GM10266 (cell line): ENCODE data around the gene RNF44.

Experiments
- DNase-seq: peaks from one replicate; pipeline ENCODE4 v3.0.0; 2012; ENCODE audit errors: extremely low spot score
- TF ChIP-seq, protein P1 (sequence below): IDR thresholded peaks from 2 replicates; pipeline ENCODE4 v1.5.1; 2012; ENCODE audit warnings: mild to moderate bottlenecking, low read depth; ENCODE audit not compliant: control insufficient read depth, insufficient read depth; ENCODE audit errors: missing control alignments

Gene RNF44

DNA sequence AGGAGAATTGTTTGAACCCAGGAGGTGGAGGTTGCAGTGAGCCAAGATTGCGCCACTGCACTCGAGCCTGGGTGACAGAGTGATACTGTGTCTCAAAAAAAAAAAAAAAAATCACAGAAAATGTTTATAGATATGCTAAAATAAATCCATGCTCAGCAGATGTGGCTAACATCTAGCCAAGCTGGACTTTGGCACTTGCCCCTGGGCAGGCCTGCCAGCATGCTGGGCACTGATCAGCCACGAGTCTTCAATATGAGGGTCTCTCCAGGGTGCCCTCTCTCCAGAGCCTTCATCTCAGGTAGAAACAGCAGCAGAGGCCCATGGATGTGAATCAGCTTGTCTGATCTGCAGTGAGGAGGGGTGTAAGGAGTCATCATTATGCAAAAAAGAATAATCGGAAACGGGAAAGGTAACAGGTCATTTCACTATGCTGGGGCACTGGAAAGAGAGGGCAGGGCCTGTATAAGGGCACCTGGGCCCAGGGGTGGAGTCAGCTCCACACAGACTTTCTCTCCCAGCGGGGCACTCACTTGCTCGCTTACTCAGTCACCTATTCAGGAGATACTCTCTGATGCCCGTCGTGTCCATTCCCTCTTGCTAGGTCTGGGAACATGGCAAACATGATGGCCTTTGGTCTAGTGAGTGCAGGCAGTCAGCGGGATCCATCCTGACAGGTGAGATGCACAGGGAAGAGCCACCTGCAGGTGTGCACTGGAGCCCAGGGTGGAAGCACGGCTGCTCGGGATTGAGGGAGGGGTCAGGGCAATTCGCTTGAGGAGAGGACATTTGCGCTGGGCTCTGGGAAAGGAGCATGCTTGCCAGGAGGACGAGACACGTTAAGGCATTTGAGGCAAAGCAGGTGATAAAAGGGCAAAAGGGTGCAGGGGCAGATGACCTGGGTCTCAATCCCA, 17.1 kb downstream of the RNF44 start:
- DNase-seq = no peak
- TF ChIP-seq, protein P1, sequence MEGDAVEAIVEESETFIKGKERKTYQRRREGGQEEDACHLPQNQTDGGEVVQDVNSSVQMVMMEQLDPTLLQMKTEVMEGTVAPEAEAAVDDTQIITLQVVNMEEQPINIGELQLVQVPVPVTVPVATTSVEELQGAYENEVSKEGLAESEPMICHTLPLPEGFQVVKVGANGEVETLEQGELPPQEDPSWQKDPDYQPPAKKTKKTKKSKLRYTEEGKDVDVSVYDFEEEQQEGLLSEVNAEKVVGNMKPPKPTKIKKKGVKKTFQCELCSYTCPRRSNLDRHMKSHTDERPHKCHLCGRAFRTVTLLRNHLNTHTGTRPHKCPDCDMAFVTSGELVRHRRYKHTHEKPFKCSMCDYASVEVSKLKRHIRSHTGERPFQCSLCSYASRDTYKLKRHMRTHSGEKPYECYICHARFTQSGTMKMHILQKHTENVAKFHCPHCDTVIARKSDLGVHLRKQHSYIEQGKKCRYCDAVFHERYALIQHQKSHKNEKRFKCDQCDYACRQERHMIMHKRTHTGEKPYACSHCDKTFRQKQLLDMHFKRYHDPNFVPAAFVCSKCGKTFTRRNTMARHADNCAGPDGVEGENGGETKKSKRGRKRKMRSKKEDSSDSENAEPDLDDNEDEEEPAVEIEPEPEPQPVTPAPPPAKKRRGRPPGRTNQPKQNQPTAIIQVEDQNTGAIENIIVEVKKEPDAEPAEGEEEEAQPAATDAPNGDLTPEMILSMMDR = no peak

DNA sequence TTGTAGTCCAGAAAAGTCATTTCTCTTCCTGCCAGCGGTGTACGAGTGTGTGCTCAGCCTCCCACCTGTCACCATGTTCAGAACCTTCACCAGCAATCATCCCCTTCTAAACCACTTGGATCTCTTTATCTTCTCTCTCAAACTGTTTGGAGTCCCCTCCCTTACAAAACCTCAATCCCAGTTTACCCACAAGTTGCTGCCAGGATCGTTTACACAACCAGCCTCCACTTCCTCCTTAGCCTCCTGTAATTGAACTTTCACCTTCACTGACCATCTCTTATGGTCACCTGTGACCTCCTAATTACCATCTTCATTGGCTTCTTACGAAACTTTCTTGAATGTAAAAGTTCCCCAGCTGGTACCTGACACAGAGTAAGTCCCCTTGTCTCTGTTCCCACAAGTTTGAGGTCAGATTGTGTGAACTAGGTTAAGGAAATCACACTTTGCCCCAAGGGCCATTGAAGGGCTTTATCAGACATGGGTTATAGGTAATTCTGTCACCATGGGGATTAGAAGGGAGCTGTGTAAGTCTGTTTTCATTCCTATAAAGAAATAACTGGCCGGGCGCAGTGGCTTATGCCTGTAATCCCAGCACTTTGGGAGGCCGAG, 20.0 kb downstream of the RNF44 start:
- no peak for DNase-seq
- TF ChIP-seq, protein P1 = no peak

DNA sequence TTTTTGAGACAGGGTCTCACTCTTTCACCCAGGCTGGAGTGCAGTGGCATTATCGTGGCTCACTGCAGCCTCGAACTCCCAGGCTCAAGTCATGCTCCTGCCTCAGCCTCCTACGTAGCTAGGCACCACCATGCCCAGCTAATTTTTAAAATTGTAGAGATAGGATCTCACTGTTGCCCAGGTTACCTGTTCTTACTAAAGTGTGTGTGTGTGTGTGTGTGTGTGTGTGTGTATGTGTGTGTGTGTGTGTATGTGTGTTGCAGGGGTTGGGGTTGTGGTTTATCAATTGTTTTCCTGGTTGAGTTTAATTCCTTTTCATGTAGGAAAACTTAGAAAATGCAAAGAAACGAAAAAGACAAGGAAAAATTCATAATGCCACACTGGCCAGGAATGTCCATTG, 21.8 kb downstream of the RNF44 start:
- DNase-seq = no peak
- TF ChIP-seq, protein P1 = no peak

DNA sequence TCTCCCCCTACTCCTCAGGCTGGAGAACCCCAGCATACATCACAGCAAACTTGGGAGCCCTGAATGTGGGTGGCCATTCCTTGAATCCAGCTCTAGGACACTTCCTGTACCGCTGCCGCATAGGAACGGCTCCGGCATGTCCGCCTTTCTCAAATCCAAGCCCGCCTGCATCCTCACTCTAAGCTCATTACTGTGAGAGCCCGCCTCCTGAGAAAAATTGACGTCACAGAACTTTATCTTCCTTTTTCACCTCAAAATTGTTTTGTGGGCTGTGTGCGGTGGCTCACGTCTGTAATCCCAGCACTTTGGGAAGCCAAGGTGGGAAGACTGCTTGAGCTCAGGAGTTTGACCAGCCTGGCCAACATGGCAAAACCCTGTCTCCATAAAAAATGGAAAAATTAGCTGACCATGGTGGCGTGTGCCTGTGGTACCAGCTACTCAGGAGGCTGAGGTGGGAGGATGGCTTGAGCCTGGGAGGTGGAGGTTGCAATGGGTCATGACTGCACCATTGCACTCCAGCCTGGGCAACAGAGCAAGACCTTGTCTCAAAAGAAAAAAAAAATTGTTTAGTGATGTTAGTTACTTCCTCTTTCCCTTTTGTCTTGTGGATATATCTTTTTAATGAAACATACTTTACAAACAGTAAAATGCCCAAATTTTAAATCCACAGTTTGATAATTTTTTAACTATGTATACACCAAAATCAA, 22.8 kb downstream of the RNF44 start:
- TF ChIP-seq, protein P1 = no peak
- no peak for DNase-seq

DNA sequence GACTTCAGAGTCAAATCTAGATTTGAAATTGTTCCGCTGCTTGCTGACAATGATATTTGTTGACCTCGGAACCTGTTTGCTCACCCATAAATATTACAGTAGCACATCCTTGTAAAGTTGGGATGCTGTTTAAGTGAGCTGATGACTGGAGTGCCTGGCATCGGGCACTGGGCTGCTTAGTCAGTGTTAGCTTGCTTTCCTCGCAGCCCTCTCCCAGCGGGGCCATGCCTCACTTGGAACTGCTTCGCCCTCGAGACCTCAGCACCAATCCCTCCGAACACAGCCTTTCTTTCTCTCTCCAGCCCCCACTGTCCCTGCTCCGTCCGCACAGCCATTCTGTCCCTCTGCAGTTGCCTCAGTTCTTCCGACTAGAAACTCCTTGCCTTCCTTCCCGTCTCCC, 23.4 kb downstream of the RNF44 start:
- TF ChIP-seq, protein P1 = no peak

DNA sequence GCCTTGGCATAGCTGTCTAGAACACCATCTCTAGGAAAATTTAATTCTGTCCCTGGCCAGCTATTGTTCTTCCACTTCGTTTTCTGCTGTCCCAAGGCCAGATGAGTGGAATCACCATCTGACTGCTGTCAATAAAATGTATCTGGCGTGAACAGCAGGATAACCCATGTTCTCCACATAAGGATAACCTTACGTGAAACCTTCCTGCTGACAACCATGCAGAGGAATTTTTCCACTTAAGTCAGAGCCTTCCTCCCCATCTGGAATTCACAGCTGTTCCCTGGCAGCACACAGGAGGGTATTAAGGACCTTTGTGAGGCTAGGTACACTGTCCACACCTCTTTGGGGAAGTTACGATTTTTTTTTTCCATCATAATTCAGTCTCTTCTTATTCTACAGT, 28.6 kb downstream of the RNF44 start:
- DNase-seq = no peak
- TF ChIP-seq, protein P1 = no peak

More for the DNA sequence above, 23.4 kb downstream of the RNF44 start:
- no peak for DNase-seq
